Fibroblast of skin of abdomen (primary cell): ENCODE data around the gene CCDC88C. TPM values are rescaled to one million over a fixed set of nuclear protein-coding genes. Genes with fewer than 3 reads are reported as not detected.
"Not testable (repeated sequence)": the region's sequence is repeated elsewhere in the genome, so short reads cannot be mapped to it uniquely, and the experiment has no call there.

Source experiments
- DNase-seq: peaks from one replicate; pipeline ENCODE4 v3.0.0-alpha.2; 2013
- polyA plus RNA-seq, 2 experiments: library from polyadenylated mRNA; unstranded; fragments of 120-200 nt; gene quantifications; one replicate each; pipeline ENCODE4 v1.2.1, GENCODE V29; 2013; ENCODE audit not compliant: insufficient read length in 2 of 2

Gene CCDC88C
- polyA plus RNA-seq (2013, experiment 1 of 2; ENCODE audit: insufficient read length), result 1.2 TPM
- 0.58 TPM for polyA plus RNA-seq (2013, experiment 2 of 2; ENCODE audit: insufficient read length)

GRCh38 chr14:91417120-91417982, at the start of gene CCDC88C:
CCDC88C (minus strand) TSS chr14:91417820; CDS start chr14:91417690, 130 bp downstream.
- peak; percentile 23 for DNase-seq

- no peak for DNase-seq
Observed at GRCh38 chr14:91466192-91466591, 48.6 kb upstream of the CCDC88C start.

GRCh38 chr14:91464615-91465205, 47.1 kb upstream of the CCDC88C start:
- DNase-seq, result no peak

GRCh38 chr14:91458612-91459011, 41.0 kb upstream of the CCDC88C start:
- no peak for DNase-seq

GRCh38 chr14:91456283-91456682, 38.7 kb upstream of the CCDC88C start:
- DNase-seq, result no peak

- no peak for DNase-seq
Observed at GRCh38 chr14:91454580-91454979, 37.0 kb upstream of the CCDC88C start.

- no peak for DNase-seq
Observed at GRCh38 chr14:91454155-91454554, 36.5 kb upstream of the CCDC88C start.

GRCh38 chr14:91453744-91454143, 36.1 kb upstream of the CCDC88C start:
- DNase-seq, result no peak

GRCh38 chr14:91444335-91445020, 26.9 kb upstream of the CCDC88C start:
- no peak for DNase-seq

- no peak for DNase-seq
Observed at GRCh38 chr14:91439345-91439744, 21.7 kb upstream of the CCDC88C start.

GRCh38 chr14:91438845-91439244, 21.2 kb upstream of the CCDC88C start:
- no peak for DNase-seq

- not testable (repeated sequence) for DNase-seq
Observed at GRCh38 chr14:91436266-91436665, 18.6 kb upstream of the CCDC88C start.

- DNase-seq, result no peak
Observed at GRCh38 chr14:91429385-91429784, 11.8 kb upstream of the CCDC88C start.

GRCh38 chr14:91428931-91429330, 11.3 kb upstream of the CCDC88C start:
- not testable (repeated sequence) for DNase-seq

GRCh38 chr14:91425531-91425944, 7.9 kb upstream of the CCDC88C start:
- not testable (repeated sequence) for DNase-seq

- DNase-seq, result no peak
Observed at GRCh38 chr14:91424813-91425530, 7.4 kb upstream of the CCDC88C start.

- no peak for DNase-seq
Observed at GRCh38 chr14:91420686-91421085, 3.1 kb upstream of the CCDC88C start.

GRCh38 chr14:91419451-91419850, 1.8 kb upstream of the CCDC88C start:
- DNase-seq, result no peak

GRCh38 chr14:91419044-91419397, 1.4 kb upstream of the CCDC88C start:
- DNase-seq, result no peak

GRCh38 chr14:91418387-91419043, 895 bp upstream of the CCDC88C start:
- DNase-seq, result peak; percentile 33

GRCh38 chr14:91417983-91418386, 365 bp upstream of the CCDC88C start:
- peak; percentile 21 for DNase-seq

GRCh38 chr14:91416744-91417119, 888 bp downstream of the CCDC88C start:
- DNase-seq, result no peak
